Prostate gland (tissue), 2 donors: ENCODE results near the gene TMEM214.

ENCODE experiments used
- POLR2AphosphoS5 ChIP-seq: sonication (generic); formaldehyde crosslinking; IDR thresholded peaks from one replicate; pipeline ENCODE4 v1.6.1; 2017; ENCODE audit warnings: antibody characterized with exemption
- TF ChIP-seq, protein P1 (sequence below), 4 experiments: fragments of 200-600 bp in 2 of 4; fragments of 450-650 bp in 2 of 4; sonication (generic) in 2 of 4; IDR thresholded peaks; 1 replicate in 3 of 4; 2 replicates in 1 of 4; pipeline ENCODE4 v1.5.1; 2016 to 2019; ENCODE audit warnings: antibody characterized with exemption in 4 of 4, mild to moderate bottlenecking in 2 of 4, moderate library complexity in 2 of 4

DNA sequence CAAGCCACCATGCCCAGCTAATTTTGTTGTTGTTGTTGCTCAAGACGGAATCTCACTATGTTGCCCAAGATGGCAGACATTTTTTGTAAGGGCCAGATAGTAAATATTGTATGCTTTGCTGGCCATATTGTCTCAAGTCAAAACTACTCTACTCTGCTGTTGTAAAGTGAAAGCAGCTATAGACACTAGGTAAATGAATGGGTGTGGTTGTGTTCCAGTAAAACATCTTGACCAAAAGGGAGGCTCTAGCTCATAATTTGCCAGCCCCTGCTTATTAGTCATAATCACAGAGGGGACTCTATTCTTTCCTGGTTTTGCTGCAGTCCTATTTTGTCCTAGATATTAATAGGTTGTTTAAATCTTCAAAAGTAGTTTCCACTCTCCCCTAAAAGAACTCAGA is 37.8 kb upstream of the TMEM214 start:
- TF ChIP-seq POLR2AphosphoS5: no peak
- TF ChIP-seq, protein P1, sequence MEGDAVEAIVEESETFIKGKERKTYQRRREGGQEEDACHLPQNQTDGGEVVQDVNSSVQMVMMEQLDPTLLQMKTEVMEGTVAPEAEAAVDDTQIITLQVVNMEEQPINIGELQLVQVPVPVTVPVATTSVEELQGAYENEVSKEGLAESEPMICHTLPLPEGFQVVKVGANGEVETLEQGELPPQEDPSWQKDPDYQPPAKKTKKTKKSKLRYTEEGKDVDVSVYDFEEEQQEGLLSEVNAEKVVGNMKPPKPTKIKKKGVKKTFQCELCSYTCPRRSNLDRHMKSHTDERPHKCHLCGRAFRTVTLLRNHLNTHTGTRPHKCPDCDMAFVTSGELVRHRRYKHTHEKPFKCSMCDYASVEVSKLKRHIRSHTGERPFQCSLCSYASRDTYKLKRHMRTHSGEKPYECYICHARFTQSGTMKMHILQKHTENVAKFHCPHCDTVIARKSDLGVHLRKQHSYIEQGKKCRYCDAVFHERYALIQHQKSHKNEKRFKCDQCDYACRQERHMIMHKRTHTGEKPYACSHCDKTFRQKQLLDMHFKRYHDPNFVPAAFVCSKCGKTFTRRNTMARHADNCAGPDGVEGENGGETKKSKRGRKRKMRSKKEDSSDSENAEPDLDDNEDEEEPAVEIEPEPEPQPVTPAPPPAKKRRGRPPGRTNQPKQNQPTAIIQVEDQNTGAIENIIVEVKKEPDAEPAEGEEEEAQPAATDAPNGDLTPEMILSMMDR (IDR thresholded peaks at IDR 0.05): no peak
